HG03064 (cell line): ENCODE measurements around the gene ADCY9.

Source experiments
- ATAC-seq: cut with Tn5 transposase; IDR thresholded peaks from one replicate; pipeline ENCODE4 v1.9.1; 2021; ENCODE audit warnings: low read depth; ENCODE audit not compliant: unreplicated experiment

The ADCY9 gene

GRCh38 chr16:4097826-4098240, 18.4 kb downstream of the ADCY9 start:
- ATAC-seq: no peak

- no peak for ATAC-seq
These were observed 19.7 kb downstream of the ADCY9 start for GRCh38 chr16:4096509-4096908.

- no peak for ATAC-seq
These were observed 22.0 kb downstream of the ADCY9 start for GRCh38 chr16:4094127-4094773.

GRCh38 chr16:4093495-4094126, 22.6 kb downstream of the ADCY9 start:
- no peak for ATAC-seq

- no peak for ATAC-seq
These were observed 23.5 kb downstream of the ADCY9 start for GRCh38 chr16:4092547-4093265.

- ATAC-seq: no peak
These were observed 24.8 kb downstream of the ADCY9 start for GRCh38 chr16:4091240-4092012.

GRCh38 chr16:4090351-4090851, 25.8 kb downstream of the ADCY9 start:
- no peak for ATAC-seq

GRCh38 chr16:4089811-4090301, 26.4 kb downstream of the ADCY9 start:
- ATAC-seq: no peak

- no peak for ATAC-seq
These were observed 26.9 kb downstream of the ADCY9 start for GRCh38 chr16:4089251-4089810.

GRCh38 chr16:4087990-4088577, 28.2 kb downstream of the ADCY9 start:
- no peak for ATAC-seq

- ATAC-seq: no peak
These were observed 28.9 kb downstream of the ADCY9 start for GRCh38 chr16:4087099-4087885.

GRCh38 chr16:4086153-4086552, 30.1 kb downstream of the ADCY9 start:
- ATAC-seq: no peak

- ATAC-seq: no peak
These were observed 30.8 kb downstream of the ADCY9 start for GRCh38 chr16:4085405-4085970.

GRCh38 chr16:4083347-4083870, 32.8 kb downstream of the ADCY9 start:
- no peak for ATAC-seq

- no peak for ATAC-seq
These were observed 33.7 kb downstream of the ADCY9 start for GRCh38 chr16:4082474-4083044.

GRCh38 chr16:4081521-4082021, 34.7 kb downstream of the ADCY9 start:
- ATAC-seq: no peak

GRCh38 chr16:4081047-4081446, 35.2 kb downstream of the ADCY9 start:
- no peak for ATAC-seq

- no peak for ATAC-seq
These were observed 39.0 kb downstream of the ADCY9 start for GRCh38 chr16:4077174-4077649.
